NCI-H226 (cell line): ENCODE results near the gene CUBN.

Experiments used
- DNase-seq: peaks from one replicate; pipeline ENCODE4 v3.0.0-alpha.2; 2015

The CUBN gene

GRCh38 chr10:16904639-16905061 lies 225.0 kb downstream of the CUBN start:
- peak; percentile 76 for DNase-seq

GRCh38 chr10:16904049-16904448 lies 225.6 kb downstream of the CUBN start:
- no peak for DNase-seq

- DNase-seq, result no peak
These were observed 227.0 kb downstream of the CUBN start for GRCh38 chr10:16902606-16903005.

- DNase-seq, result no peak
These were observed 228.5 kb downstream of the CUBN start for GRCh38 chr10:16901106-16901505.

- DNase-seq, result no peak
These were observed 232.6 kb downstream of the CUBN start for GRCh38 chr10:16896993-16897392.

- DNase-seq, result no peak
These were observed 234.8 kb downstream of the CUBN start for GRCh38 chr10:16894821-16895220.

GRCh38 chr10:16893664-16894063 lies 235.9 kb downstream of the CUBN start:
- no peak for DNase-seq

- peak; percentile 89 for DNase-seq
These were observed 238.0 kb downstream of the CUBN start for GRCh38 chr10:16891375-16892313.

- DNase-seq, result no peak
These were observed 238.9 kb downstream of the CUBN start for GRCh38 chr10:16890691-16891090.

- DNase-seq, result peak; percentile 53
These were observed 242.0 kb downstream of the CUBN start for GRCh38 chr10:16887565-16887964.

- no peak for DNase-seq
These were observed 243.6 kb downstream of the CUBN start for GRCh38 chr10:16886031-16886430.

GRCh38 chr10:16884497-16884896 lies 245.1 kb downstream of the CUBN start:
- no peak for DNase-seq

GRCh38 chr10:16883084-16883483 lies 246.5 kb downstream of the CUBN start:
- DNase-seq, result no peak

- no peak for DNase-seq
These were observed 259.3 kb downstream of the CUBN start for GRCh38 chr10:16870331-16870730.

- no peak for DNase-seq
These were observed 261.6 kb downstream of the CUBN start for GRCh38 chr10:16867990-16868389.

- DNase-seq, result peak; percentile 56
These were observed 262.1 kb downstream of the CUBN start for GRCh38 chr10:16867556-16867955.

GRCh38 chr10:16866541-16867275 lies 262.9 kb downstream of the CUBN start:
- no peak for DNase-seq

- no peak for DNase-seq
These were observed 263.8 kb downstream of the CUBN start for GRCh38 chr10:16865766-16866165.

- no peak for DNase-seq
These were observed 265.8 kb downstream of the CUBN start for GRCh38 chr10:16863766-16864165.

- no peak for DNase-seq
These were observed 272.2 kb downstream of the CUBN start for GRCh38 chr10:16857419-16857818.

GRCh38 chr10:16856567-16856966 lies 273.0 kb downstream of the CUBN start:
- DNase-seq, result no peak

- DNase-seq, result no peak
These were observed 273.5 kb downstream of the CUBN start for GRCh38 chr10:16856092-16856491.

GRCh38 chr10:16854623-16855022 lies 275.0 kb downstream of the CUBN start:
- DNase-seq, result peak; percentile 47

- no peak for DNase-seq
These were observed 275.8 kb downstream of the CUBN start for GRCh38 chr10:16853809-16854208.
